GM18499 (cell line): ENCODE results near the gene ITLN2.
"Not testable (repeated sequence)": the region's sequence is repeated elsewhere in the genome, so short reads cannot be mapped to it uniquely, and the experiment has no call there.

ENCODE experiments used
- ATAC-seq: cut with Tn5 transposase; IDR thresholded peaks from one replicate; pipeline ENCODE4 v1.9.1; 2021; ENCODE audit warnings: moderate number of reproducible peaks; ENCODE audit not compliant: insufficient read depth, unreplicated experiment

The ITLN2 gene

DNA sequence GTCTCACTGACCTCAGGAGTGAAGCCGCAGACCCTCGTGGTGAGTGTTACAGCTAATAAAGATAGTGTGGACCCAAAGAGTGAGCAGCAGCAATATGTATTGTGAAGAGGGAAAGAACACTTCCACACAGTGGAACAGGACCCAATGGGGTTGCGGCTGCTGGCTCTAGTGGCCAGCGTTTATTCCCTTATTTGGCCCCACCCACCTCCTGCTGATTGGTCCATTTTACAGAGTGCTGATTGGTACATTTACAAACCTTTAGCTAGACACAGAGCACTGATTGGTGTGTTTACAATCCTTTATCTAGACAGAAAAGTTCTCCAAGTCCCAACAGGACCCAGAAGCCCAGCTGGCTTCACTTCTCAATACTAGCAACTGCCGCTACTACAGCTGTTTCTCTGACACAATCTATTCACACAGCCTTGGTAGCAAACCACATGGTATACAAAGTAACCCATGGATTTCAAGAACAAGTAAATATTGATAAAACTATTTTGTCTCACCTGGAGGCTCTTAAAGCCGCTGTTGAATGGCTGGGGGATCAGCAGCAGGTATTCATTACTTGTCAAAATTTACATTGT, 44.3 kb downstream of the ITLN2 start:
- no peak for ATAC-seq

DNA sequence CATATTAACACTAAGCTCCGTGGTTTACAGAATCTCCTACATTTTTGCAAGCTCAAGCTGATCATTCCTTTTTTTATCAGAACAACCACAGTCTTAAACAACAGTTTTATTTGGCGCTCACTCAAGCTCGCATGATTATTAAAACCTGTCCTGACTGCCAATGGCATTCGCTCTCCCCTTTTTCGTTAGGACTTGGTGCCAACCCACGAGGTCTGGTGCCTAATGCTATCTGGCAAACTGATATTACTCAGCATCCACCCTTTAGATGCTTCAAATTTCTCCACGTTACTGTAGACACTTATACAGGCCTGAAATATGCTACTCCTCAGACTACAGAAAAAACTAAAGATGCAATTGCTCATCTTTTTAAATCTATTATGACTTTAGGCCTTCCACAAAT, 46.6 kb downstream of the ITLN2 start:
- ATAC-seq: no peak

DNA sequence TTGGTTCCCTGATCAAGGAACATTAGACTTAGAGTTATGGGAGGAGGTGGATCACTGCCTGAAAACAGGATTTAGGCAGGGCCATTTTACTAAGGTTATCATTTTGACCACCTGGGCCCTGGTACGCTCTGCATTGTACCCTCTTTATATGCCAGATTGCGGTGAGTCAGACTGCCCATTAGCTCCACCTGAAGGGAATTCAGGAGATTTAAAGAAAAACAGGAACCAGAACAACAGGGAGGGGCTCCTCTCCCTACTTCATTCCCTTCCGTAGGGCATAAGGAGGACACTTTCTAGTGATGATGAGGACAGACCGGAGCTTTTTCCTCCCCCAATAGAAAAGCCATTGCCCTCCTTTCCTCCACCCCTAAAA, 49.0 kb downstream of the ITLN2 start:
- no peak for ATAC-seq

- no peak for ATAC-seq
These were observed 49.6 kb downstream of the ITLN2 start for GRCh38 chr1:160904783-160905616.

- not testable (repeated sequence) for ATAC-seq
These were observed 52.4 kb downstream of the ITLN2 start for GRCh38 chr1:160902251-160902650.

GRCh38 chr1:160901768-160902167, 52.8 kb downstream of the ITLN2 start:
- ATAC-seq: no peak

DNA sequence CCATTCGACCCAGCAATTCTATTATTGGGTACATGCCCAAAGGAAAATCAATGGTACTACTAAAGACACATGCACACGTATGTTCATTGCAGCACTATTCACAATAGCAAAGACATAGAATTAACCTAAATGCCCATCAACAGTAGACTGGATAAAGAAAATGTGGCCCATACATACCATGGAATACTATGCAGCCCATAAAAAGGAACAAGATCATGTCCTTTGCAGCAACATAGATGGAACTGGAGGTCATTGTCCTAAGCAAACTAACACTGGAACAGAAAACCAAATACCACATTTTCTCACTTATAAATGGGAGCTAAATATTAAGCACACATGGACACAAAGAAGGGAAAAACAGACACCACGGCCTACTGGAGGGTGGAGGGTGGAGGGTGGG, 53.9 kb downstream of the ITLN2 start:
- ATAC-seq: not testable (repeated sequence)
